GOT3 (cell line): ENCODE data around the gene NRXN2.
"Not testable (repeated sequence)": the region's sequence is repeated elsewhere in the genome, so short reads cannot be mapped to it uniquely, and the experiment has no call there.

Source experiments
- DNase-seq: peaks from one replicate; lab custom pipeline; 2025; ENCODE audit warnings: mixed read lengths; lab: John Stamatoyannopoulos, UW

NRXN2 gene

DNA sequence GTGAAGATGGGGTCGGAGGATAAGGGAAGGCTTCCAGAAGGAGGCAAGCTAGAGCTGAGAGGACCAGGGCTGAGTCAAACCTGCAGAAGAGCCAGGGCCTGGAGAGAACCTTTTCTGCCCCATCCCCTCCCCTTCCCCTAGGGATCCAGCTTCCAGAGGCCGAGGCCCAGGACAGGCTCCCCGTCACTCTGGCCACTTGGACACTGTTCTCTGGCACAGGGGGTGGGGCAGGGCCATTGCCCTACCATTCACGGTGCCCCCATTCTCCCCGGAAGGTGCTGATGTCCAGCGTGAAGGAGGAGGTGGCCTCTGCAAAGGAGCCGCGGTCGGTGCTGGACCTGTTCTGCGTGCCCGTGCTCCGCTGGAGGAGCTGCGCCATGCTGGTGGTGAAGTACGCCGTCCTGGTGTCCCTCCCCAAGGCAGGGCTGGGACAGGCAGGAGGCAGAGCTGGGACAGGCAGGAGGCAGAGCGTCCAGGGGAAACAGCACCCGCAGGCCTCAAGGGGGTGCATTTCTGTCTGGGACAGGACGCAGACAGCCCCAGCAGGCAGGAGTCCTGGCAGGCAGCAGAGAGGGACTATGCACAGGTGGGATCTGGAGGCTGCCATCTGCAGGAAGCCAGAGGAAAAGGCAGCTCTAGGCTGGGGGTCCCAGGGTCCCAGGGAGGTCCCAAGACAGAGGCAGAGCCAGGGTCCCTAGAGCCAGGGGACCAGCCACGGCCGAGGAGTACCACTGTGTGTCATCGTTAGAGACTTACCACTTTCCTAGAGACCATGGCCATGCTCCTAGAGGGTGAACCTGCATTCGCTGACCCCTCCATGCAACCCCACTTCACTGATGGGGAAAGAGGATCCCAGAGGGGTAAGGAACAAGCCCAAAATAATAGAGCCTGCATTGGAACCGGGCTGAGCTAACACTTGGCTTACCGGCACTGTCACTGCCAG, 157.8 kb downstream of the NRXN2 start:
- no peak for DNase-seq

DNA sequence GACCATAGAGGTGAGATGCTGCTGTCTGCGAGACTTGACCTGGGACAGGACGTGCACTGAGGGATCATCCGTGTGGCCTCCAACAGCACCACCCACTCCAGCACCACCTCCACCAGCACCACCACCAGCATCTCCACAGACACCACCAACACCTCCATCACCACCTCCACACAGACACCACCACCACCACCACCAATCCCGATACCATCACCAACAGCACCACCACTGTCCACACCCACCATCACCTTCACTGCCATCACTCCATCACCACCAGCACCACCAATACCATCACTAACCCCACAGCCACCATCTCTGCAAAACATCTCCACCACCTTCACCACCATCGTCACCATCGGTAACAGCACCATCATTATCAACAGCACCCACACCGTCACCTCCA, 158.6 kb downstream of the NRXN2 start:
- no peak for DNase-seq

DNA sequence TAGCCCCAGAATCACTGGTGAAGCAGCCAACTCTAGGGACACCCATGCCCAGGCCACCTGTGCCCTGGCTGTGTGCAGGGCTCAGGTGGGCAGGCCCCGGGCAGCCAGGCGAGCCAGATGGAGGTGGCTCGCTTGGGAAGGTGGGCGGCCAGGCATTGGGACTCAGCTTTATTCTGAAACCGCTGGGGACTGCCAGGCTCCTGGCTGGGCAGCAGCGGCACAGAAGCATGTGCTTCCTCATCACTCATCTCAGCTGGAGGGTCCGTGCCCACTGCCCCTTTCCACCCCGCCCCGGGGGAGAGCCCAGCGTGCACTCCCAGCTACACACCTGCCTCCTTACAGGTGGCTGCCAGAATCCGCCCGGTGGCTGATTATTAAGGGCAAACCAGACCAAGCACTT, 159.0 kb downstream of the NRXN2 start:
- no peak for DNase-seq

DNA sequence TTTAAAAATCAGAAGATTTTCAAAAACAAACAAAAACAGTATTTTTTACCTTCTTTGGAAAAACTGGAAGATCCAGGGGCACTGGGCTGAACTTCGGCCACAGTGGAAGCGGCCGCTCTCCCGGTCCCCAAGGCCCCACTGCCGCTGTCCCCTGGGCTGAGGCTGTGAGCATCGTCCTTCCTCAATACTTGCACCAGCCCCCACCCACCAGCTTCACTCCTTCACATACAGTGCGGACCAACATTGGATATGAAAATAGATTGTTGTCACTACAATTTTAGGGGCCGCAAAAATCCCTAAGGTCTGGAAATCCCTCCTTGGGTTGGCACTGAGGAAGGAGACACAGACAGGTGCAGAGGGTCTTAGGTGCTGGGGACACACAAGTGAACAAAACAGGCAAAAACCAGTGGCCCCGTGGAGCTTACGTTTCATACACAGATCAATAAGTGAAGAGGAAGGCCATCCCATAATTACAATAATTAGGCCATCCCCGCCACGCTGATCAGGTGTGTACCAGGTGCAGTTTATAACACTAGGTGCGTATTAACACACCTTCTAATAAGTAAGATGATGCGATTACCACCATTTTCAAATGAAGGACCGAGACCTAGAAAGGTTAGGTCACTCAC, 160.2 kb downstream of the NRXN2 start:
- no peak for DNase-seq

DNA sequence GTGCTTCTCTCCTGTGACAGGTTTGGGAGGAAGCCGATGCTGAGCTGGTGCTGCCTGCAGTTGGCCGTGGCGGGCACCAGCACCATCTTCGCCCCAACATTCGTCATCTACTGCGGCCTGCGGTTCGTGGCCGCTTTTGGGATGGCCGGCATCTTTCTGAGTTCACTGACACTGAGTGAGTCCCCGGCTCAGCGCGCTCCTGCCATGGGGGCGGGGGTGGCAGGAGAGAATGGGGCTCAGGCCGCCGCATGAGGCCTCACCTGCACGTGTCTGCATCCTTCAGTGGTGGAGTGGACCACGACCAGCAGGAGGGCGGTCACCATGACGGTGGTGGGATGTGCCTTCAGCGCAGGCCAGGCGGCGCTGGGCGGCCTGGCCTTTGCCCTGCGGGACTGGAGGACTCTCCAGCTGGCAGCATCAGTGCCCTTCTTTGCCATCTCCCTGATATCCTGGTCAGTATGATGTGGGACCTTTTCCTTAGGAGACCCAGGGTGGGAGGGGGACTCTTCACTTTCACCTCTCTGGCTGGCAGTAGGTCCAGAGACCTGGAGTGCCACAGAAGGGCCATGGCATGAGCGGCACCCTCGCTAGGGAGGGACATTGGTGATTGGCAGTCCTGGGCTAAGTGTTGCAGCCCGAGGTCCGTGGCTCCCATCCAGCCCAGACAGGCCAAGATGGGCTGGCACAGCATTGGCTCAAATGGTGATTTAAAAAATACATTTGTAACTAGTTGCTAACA, 160.8 kb downstream of the NRXN2 start:
- no peak for DNase-seq

DNA sequence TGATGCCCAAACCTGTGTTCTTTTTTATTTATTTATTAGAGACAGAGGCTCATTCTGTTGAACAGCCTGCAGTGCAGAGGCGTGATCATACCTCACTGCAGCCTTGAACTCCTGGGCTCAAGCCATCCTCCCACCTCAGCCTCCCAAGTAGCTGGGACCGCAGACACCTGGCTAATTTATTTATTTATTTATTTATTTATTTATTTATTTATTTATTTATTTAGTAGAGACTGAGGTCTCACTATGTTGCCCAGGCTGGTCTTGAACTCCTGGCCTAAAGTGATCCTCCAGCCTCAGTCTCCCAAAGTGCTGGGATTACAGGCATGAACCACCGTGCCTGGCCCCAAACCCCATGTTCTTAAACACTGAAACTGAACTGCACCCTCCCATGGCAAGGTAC, 161.6 kb downstream of the NRXN2 start:
- not testable (repeated sequence) for DNase-seq

DNA sequence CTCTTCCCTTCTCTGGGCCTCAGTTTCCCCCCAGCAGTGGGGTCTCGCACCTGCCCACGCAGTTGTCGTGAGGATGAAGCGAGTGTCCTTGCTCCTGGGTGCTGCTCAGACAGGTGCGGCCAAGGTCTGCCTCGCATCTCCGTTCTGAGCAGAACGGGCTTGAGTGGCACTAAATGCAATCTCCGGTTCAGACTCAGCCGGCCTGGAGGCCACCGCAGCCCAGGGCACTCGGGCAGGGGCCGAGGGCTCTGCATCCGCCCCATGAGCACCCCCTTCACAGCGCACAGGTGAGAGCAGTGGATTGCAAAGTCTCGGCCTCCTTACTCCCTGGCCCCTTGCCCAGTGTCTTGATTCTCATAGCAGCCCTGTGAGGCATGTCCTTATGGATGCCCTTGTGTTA, 162.1 kb downstream of the NRXN2 start:
- no peak for DNase-seq

DNA sequence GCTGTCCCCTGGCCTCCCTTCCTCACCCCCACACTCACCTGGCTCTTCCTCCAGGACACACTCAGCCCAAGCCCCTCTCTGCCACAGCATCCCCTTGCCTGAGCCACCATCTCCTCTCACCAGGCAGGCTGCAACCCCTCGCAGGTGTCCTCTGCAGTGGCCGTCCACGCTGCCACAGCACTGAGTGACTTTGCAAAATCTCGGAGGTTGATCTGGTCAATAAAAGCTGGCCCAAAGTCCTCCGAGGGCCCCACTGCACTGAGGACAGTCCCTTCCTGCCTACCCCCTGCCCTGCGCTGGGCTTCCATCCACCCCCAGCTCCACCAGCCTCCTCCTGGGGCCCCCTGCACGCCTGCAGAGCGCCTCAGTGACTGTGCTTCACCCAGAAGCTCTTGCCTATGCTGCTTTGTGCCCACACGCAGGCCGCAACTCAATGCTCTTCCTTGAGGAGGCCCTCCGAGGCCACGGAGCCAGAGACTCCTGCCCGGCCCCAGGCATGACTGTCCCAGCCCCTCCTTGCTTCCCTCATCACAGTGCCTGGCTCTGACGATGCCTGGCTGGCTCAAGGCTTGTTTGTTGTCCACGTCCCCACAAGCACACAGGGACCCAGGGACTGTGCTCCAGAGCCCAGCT, 162.7 kb downstream of the NRXN2 start:
- no peak for DNase-seq

DNA sequence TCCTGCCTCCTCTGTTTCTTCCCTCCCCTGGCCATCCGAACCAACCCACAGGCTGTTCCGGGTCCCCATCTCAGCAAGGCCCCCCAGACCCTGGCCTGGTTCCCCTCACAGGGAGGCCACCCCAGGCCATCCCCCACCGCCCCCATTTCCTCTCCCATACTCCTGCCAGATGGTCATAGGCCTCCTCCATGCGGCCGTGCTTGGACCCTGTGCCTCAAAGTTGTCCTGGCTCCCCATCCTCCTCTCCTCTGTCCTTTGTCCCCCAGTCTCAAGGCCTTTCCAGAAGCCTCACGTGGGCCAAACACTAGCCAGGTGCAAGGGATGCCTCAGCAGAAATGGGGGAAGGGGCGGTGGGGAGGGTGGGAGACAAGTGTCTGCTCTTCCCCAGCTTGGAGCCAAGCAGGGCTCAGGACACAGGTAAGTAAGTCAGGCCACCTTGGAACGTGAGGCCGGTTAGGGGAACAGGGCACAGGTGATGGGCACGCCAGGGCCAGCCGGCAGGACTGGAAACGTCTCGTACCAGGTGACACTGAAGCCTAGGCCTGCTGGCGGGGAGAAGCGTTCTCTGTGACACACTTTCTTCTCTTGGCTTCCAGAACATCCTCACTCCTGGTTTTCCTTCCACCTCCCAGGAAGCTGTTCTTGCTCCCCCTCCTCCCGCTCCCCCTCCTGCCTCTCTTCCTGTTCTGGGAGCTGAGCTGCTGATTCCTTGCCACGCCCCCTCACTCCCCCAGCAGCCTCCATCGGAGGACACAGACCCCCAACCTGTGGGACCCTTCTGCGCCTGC, 163.5 kb downstream of the NRXN2 start:
- no peak for DNase-seq

DNA sequence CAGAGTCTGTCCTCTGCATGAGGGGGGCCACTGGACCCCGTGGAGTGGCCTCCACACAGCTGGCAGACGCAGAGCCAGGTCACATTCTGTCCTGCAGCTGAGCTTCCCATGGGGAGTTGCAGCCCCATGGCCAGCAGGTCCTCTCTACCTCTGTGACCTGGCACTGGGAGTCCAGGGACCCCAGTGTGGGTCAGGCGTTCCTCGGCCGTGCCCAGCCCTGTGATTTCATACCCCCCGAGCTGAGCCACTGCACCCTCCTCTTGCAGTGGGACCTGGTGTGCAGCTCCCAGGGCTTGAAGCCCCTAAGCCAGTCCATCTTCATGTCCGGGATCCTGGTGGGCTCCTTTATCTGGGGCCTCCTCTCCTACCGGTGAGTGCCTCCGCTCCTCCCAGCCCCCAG, 164.1 kb downstream of the NRXN2 start:
- DNase-seq, result no peak

DNA sequence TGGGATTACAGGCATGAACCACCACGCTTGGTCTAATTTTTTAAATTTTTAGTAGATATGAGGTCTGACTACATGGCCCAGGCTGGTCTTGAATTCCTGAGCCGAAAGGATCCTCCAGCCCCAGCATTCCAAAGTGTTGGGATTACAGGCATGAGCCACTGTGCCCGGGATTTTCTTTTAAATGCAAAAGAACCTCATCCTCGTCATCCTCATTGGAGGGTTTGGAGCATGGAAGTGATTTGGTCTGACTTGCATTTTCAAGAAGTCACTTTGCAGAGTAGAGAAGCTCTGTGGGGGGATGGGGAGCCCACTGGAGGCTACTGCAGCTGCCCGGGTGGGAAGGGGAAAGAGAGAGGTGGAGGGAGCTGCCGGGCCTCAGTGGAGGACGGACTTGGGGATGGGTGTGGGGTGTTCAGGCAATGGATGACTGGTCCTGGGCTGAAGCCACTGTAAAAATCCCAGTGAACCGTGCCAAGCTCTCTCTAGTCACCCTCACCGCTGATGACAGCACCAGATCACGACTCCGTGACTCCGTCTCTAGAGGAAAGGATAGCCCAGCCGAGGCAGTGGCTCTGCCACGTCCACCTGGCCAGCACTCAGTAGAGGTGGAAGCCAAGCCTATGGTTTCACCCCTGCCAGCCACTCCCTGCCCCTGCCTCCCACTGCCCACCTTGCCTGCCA, 164.8 kb downstream of the NRXN2 start:
- DNase-seq, result no peak

DNA sequence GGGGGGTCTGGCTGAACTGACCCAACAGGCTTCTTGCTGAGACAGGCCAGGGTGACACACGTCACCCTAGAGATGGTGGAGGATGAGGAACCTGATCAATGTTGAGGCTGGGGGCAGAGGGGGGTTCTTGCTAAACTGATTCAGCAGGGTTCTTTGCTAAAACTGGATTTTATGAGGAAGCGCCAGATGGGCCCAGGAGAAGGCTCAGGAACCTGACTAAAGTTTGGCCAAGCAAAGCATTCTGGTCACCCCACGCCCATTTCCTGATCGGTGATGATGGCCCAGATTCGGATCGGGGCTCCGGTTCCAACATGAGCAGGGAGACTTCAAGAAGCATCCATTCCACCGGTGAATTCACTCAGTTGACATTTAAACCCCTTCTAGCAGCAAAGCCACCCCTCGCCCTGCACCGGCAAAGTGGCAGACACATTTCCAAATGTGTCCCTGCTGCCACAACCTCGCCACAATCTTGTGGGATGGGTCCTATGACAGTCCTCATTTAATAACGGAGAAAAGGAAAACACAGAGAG, 166.2 kb downstream of the NRXN2 start:
- no peak for DNase-seq
